ENCODE results near the gene DEPDC5. TPM values are rescaled to one million over a fixed set of nuclear protein-coding genes. Genes with fewer than 3 reads are reported as not detected.

The DEPDC5 gene
- total RNA-seq, 1 donor from 2014 or later: 12.4 TPM

GRCh38 chr22:31896472-31896871 lies 142.7 kb downstream of the DEPDC5 start:
- DNase-seq: no peak

DNA sequence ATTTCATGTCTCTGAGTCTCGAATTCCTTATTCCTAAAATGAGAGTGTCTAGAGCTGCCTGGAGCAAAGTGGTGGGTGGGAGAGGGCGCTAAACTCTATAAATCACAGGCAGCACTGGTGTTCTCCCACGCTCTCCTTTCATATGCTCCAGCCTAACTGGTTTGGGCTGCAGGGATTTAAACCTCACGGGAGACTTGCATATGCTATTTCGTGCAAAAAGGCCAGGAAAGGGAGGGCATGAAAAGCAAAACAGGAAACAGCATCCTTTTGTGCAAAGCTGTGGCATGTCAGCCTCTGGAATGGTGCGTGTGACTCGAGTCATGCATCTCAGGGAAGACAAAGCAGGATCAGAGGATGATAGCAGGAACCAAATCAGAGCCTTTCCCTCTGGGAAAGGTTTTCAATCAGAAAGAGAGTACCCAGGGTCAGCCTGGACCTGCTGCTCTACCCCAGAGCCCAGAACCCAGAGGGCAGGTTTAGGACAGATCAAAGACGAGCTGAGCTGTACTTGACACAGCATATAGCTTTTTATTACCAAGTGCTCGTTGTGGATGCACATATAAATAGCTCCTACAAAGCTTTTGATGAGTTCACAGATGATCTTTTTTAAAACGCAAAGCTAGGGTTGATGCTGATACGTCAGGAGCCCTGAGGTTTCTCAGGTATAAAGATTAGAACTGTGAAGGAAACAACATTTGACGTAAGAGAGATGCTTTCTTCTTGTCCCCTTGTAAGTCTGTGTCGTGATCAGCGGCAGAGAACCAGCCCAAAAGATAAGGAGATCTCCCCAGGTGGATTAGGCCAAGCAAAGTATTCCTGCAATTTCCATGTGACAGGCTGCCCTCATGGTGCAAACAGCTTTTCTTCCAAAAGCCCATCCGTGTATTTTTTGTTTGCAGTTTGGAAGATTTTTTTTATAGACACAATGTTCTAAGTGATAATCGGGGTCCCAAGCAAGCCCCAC lies 144.3 kb downstream of the DEPDC5 start:
- DNase-seq: no peak

GRCh38 chr22:31898926-31899325 lies 145.1 kb downstream of the DEPDC5 start:
- no peak for DNase-seq

- no peak for DNase-seq
These were observed 145.8 kb downstream of the DEPDC5 start for GRCh38 chr22:31899669-31900068.

- DNase-seq: peak; percentile 17
These were observed 147.7 kb downstream of the DEPDC5 start for GRCh38 chr22:31901388-31902137.

GRCh38 chr22:31904651-31905050 lies 150.8 kb downstream of the DEPDC5 start:
- no peak for DNase-seq

- no peak for DNase-seq
These were observed 151.5 kb downstream of the DEPDC5 start for GRCh38 chr22:31905356-31905755.

DNA sequence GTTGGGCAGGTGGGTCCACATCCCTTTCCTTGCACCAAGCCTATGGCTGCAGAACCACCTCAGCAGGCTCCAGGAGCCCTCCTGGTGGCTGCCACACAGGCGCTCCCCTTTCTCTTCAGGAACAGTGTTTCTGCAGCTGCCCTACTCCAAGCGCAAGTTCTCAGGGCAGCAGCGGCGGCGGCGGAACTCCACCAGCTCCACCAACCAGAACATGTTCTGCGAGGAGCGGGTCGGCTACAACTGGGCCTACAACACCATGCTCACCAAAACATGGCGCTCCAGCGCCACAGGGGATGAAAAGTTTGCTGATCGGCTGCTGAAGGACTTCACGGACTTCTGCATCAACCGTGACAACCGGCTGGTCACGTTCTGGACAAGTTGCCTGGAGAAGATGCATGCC lies 152.3 kb downstream of the DEPDC5 start:
- no peak for DNase-seq

DNA sequence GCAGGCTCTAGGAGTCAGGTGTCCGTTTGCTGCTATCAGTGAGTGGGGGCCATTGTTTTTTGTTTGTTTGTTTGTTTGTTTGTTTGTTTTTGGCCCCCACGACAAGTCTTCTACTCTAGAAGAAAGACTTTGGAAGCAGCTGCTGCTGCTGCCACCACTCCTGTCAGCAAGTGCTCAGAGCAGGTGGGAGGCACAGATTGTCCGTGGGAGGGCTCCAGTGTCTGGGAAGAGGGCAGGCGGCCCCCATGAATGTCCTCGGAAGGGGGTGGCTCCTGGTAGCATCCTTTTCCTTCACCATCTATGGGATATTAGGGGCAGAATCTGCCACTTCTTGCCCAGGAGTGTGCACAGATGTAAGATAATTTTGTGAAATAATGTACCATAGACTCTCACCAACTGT lies 152.8 kb downstream of the DEPDC5 start:
- DNase-seq: no peak

- DNase-seq: no peak
These were observed 156.2 kb downstream of the DEPDC5 start for GRCh38 chr22:31909977-31910376.

- no peak for DNase-seq
These were observed 158.0 kb downstream of the DEPDC5 start for GRCh38 chr22:31911565-31912406.

- peak; percentile 32 for DNase-seq
These were observed 158.6 kb downstream of the DEPDC5 start for GRCh38 chr22:31912407-31912743.

- DNase-seq: no peak
These were observed 161.8 kb downstream of the DEPDC5 start for GRCh38 chr22:31915586-31915985.

GRCh38 chr22:31917227-31917921 lies 163.6 kb downstream of the DEPDC5 start:
- DNase-seq: no peak

- no peak for DNase-seq
These were observed 165.9 kb downstream of the DEPDC5 start for GRCh38 chr22:31919730-31920129.

GRCh38 chr22:31920306-31920705 lies 166.5 kb downstream of the DEPDC5 start:
- DNase-seq: no peak

DNA sequence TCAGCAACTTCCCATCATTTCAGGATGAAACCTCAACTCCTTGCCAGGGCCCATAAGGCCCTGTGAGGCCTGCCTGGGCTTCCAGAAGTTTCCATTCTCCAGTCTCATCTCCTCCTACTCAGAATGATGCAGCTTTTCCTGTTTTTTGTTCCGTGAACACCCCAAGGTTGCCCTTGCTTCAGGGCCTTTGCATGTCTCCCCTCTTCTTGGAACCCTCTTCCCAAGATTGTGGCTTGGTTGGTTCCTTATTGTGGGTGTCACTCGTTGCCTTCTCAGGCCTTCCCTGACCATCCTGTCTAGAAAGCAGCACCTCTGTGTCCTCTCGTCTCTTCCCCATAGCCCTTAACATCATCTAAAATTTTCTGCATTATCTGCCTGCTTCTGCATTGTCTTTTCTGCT lies 167.3 kb downstream of the DEPDC5 start:
- no peak for DNase-seq

DNA sequence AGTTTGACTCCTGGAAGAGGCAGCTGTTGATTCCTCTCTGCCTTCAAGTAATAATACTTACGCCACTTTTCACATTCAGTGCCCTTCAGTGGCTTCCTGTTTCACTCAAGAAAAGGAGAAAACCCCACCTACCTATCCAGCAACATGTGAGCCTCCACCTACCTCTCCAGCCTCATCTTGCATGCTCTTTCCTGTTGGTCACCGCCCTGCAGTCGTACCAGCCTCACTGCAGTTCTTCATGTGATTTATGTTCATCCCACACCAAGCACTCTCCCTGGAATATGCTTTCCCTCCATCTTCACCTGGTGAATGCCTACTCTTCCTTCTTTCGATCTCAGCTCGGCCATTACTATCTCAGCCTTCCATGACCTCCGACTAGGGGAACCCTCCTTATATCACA lies 168.7 kb downstream of the DEPDC5 start:
- no peak for DNase-seq

DNA sequence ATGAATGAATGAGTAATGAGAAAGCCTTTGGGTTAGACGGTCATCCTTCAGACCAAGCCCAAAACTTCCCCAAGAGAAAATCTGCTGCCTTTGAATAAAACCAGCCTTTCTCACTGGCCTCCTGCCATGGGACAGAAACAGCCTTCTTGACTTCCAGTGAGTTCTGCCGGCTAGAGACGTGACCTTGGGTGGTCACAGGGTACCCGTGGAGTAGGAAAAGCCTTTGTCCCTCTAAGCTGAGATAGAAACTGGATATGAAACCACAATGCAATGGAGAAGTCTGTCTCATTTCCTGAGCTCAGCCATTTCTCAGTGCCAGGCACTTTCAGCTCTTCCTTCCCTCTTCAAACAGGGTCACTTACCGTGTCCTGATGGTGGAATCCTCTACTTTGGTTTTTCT lies 169.3 kb downstream of the DEPDC5 start:
- peak; percentile 49 for DNase-seq

DNA sequence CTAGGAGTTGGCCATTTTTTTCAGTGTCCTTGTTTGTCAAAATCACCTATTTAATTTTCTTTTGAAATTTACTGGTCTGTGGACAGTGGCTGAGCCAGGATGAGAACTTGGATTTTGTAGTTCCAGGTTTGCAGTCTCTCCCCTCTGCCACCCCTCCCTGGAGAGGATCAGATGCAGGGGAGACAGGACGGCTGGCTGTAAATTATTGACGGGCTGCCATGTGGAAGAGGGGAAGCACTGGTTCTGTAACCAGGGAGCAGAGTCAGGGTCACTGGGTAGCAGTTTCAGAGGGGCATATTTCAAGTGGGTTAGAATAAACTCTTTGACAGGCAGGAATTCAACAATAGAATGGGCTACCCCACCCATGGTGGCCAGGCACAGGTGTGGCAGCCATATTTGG lies 169.9 kb downstream of the DEPDC5 start:
- no peak for DNase-seq

- DNase-seq: no peak
These were observed 171.2 kb downstream of the DEPDC5 start for GRCh38 chr22:31925056-31925455.

- DNase-seq: no peak
These were observed 172.2 kb downstream of the DEPDC5 start for GRCh38 chr22:31926024-31926423.
